HG03159 (cell line): ENCODE data around the gene SF3A2.

Experiments used
- ATAC-seq: cut with Tn5 transposase; IDR thresholded peaks from one replicate; pipeline ENCODE4 v1.9.1; 2021; ENCODE audit warnings: mild to moderate bottlenecking, moderate library complexity; ENCODE audit not compliant: unreplicated experiment

Gene SF3A2

DNA sequence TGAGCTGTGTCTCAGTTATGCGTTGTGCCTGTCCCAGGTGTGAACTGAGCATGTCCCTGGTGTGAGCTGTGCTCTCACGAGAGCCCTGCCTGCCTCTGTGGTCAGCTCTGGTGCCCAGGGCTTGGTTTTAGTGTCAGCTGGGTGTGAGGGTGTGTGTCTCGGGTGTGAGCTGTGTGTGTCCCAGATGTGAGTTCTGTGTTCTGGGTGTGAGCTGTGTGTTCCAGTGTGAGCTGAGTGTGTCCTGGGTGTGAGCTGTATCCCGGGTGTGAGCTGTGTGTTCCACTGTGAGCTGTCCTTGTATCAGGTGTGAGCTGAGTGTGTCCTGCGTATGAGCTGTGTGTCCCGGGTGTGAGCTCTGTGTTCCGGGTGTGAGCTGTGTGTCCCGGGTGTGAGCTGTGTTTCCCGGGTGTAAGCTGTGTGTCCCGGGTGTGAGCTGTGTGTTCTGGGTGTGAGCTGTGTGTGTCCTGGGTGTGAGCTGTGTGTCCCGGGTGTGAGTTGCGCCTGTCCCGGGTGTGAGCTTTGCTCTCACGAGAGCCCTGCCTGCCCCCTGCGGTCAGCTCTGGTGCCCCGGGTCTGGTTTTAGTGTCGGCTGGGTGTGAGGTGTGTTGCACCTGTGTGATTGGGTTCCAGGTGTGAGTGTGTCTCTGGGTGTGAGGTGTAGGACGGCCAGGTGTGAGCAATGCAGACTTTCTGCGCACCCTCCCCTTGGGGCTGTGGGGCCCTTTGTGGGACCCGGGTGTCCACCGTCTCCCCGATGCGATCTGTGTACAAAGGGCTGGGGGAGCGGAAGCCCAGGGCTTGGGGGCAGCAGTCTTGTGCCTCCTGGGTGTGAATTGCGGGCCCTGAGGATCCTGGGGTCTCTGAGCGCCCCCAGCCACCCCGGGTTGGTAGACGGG, 52.4 kb downstream of the SF3A2 start:
- no peak for ATAC-seq

DNA sequence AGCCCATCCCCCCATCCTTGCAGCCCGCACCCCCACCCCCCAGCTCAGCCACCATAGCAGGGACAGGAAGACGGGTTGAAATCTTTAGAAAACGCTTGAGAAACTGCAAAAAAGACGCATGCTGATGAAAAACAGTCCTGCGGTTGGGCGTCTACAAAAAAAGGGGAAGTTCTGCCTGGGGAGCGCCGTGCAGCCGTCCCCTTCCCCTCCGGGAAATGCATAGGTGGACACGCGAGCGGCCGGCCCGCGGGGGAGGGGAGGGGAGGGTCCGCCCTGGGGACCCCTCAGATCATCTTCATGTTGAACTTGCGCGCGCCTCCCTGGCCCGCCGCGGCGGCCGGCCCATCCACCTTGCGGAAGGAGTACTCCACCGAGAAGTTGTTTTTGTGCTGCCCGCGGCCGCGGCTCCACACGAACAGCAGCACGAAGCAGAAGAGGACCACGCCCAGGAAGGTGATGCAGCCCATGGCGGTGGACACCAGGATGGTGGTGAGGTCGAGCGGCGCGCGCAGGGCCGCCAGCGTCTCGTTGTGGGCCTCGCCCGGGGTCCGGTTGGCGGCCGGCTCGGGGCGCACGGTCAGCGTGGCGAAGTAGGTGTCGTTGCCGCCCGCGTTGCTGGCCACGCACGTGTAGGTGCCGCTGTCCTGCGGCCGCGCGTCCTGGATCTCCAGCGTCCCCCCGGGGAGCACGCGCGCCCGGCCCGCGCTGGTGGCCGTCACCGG, 53.3 kb downstream of the SF3A2 start:
- no peak for ATAC-seq

DNA sequence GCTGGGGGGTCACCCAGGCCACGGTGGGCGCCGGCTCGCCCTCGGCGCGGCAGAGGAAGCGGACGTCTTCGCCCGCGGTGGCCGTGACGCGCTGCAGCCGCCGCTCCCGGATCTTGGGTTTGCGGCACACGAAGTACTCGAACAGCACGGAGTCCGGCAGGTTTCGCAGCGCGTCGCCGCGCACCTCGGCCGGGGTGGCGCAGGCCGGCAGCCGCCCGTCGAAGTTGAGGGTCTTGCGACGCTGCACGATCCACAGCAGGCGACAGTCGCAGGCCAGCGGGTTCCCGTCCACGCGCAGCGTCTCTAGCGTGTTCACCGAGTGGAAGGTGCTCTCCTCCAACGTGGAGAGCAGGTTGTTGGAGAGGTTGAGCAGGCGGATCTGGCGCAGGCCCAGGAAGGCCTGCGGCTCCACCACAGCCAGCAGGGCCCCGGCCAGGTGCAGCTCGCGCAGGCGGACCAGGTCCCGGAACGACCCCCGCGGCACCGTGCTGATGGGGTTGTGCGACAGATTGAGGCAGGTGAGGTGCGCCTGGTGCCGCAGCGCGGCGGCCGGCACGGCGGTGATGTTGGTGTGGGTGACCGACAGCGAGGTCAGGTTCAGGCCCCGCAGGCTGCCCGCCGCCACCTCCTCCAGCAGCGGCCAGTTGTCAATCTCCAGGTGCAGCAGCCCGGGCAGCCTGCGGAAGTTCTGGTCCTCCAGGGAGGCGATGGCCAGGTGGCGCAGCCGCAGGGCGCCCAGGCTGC, 54.0 kb downstream of the SF3A2 start:
- no peak for ATAC-seq

DNA sequence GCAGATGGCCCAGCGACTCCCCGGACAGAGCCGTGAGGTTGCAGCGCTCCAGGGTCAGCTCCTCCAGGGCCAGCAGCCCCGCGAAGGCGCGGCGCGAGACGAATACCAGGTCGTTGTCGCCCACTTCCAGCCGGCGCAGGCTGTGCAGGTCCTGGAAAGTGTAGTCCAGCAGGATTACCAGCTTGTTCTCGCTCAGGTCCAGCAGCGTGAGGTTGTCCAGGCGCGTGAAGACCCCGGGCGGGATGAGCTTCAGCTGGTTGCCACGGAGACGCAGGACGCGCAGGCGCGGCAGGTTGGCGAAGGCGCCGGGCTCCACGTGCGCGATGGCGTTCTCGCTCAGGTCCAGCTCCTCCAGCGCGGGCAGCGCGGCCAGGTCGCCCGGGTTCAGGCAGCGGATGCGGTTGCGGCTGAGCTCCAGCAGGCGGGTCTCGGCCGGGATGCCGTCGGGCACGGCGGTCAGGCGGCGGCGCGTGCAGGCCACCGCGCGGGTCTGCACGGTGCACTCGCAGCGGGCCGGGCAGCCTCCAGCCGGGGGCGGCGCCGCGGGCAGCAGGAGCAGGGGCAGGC, 54.6 kb downstream of the SF3A2 start:
- no peak for ATAC-seq

DNA sequence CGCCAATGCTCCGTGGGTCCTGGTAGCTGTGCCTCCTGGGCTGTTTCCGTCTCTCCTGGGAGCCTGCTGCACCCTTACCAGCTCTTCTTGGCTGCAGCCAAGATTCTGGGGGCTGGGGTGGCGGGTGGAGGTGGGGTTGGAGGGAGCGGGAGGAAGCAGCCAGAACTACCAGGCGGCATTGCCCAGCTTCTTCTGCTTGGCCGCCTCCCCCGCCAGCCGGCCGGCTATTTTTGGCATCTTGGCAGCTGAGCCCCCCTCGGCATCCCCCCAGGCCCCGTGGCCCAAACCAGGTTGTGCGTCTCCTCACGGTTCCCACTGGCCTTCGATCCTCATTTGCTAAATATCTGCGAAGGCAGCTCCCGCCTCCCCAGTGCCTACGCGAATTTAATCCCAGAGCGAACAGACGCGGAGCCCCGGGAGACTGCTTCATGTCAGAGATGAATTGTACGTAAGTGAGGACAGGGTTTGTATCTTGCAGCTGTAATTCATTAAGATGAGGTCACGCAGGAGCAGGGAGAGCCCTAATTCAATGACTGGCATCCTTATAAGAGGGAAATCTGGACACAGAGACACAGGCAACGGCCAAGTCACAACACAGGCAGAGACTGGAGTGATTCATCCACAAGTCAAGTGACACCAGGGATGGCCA, 58.2 kb downstream of the SF3A2 start:
- no peak for ATAC-seq

DNA sequence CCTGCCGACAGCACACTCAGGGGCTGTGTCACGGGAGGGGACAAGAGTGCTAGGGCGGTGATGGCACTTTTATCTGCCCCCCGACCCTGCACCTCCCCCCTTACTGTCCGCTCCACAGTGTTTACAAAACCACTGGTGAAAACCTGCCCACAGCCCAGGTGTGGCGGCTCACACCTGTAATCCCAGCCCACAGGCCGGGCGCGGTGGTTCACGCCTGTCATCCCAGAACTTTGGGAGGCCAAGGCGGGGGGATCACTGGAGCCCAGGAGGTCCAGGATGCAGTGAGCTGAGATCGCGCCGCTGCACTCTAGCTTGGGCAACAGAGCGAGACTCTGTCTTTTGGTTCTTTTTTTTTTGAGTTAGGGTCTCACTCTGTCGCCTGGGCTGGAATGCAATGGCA, 59.5 kb downstream of the SF3A2 start:
- ATAC-seq, result no peak
